ENCODE measurements around the gene POLR2C.
"Not testable (repeated sequence)": the region's sequence is repeated elsewhere in the genome, so short reads cannot be mapped to it uniquely, and the experiment has no call there.

Gene POLR2C

GRCh38 chr16:57479976-57480753 lies 17.7 kb downstream of the POLR2C start:
- DNase-seq: no peak

GRCh38 chr16:57480754-57481230 lies 18.3 kb downstream of the POLR2C start:
- DNase-seq: no peak

- DNase-seq: no peak
Observed at GRCh38 chr16:57481421-57481820, 18.9 kb downstream of the POLR2C start.

- DNase-seq: no peak
Observed at GRCh38 chr16:57482845-57483545, 20.5 kb downstream of the POLR2C start.

- DNase-seq: no peak
Observed at GRCh38 chr16:57483725-57484514, 21.4 kb downstream of the POLR2C start.

GRCh38 chr16:57484515-57485005 lies 22.1 kb downstream of the POLR2C start:
- DNase-seq: no peak

GRCh38 chr16:57485091-57485915 lies 22.8 kb downstream of the POLR2C start:
- DNase-seq: no peak

- no peak for DNase-seq
Observed at GRCh38 chr16:57485916-57486857, 23.7 kb downstream of the POLR2C start, which contains the start of gene DOK4. DOK4 (minus strand) TSS chr16:57486493; CDS start chr16:57479507, 6,986 bp downstream.

- no peak for DNase-seq
Observed at GRCh38 chr16:57486858-57487834, 24.7 kb downstream of the POLR2C start.

- no peak for DNase-seq
Observed at GRCh38 chr16:57489229-57489628, 26.8 kb downstream of the POLR2C start.

GRCh38 chr16:57493767-57494166 lies 31.3 kb downstream of the POLR2C start:
- DNase-seq: no peak

GRCh38 chr16:57497121-57497520 lies 34.6 kb downstream of the POLR2C start:
- no peak for DNase-seq

- no peak for DNase-seq
Observed at GRCh38 chr16:57498031-57498430, 35.6 kb downstream of the POLR2C start.

- not testable (repeated sequence) for DNase-seq
Observed at GRCh38 chr16:57499941-57500340, 37.5 kb downstream of the POLR2C start.

GRCh38 chr16:57500578-57501111 lies 38.2 kb downstream of the POLR2C start:
- no peak for DNase-seq

GRCh38 chr16:57501492-57501891 lies 39.0 kb downstream of the POLR2C start:
- DNase-seq: no peak

GRCh38 chr16:57502048-57502775 lies 39.7 kb downstream of the POLR2C start:
- no peak for DNase-seq

GRCh38 chr16:57503366-57503765 lies 40.9 kb downstream of the POLR2C start:
- DNase-seq: no peak

- no peak for DNase-seq
Observed at GRCh38 chr16:57504001-57504400, 41.5 kb downstream of the POLR2C start.

All from GOT3 (cell line).